Karpas-422 (cell line): ENCODE results near the gene ARL6IP6. TPM values are rescaled to one million over a fixed set of nuclear protein-coding genes. Genes with fewer than 3 reads are reported as not detected.
A peak's percentile ranks its signal among the peaks of the same experiment; 100 is the strongest.

ENCODE experiments used
- DNase-seq: peaks from one replicate; pipeline ENCODE4 v3.0.0-alpha.2; 2015
- H2AFZ ChIP-seq: fragments of 200-600 bp; sonication (generic); 2 replicates; pipeline ENCODE4 v1.6.1; 2014; ENCODE audit warnings: antibody characterized with exemption, low read length, mixed read lengths
- H3K27ac ChIP-seq: fragments of 200-600 bp; sonication (generic); 2 replicates; pipeline ENCODE4 v1.5.1; 2014; ENCODE audit warnings: mild to moderate bottlenecking, low read length, moderate library complexity
- H3K27me3 ChIP-seq: fragments of 200-600 bp; sonication (generic); 2 replicates; pipeline ENCODE4 v1.6.1; 2014; ENCODE audit warnings: low read length, mixed read lengths
- H3K36me3 ChIP-seq: fragments of 200-600 bp; sonication (generic); 2 replicates; pipeline ENCODE4 v1.6.1; 2014; ENCODE audit warnings: low read length, mixed read lengths; ENCODE audit not compliant: insufficient read depth
- H3K4me1 ChIP-seq: fragments of 200-600 bp; sonication (generic); 2 replicates; pipeline ENCODE4 v1.6.1; 2014; ENCODE audit warnings: mild to moderate bottlenecking, low read length, mixed read lengths
- H3K4me2 ChIP-seq: fragments of 200-600 bp; sonication (generic); 2 replicates; pipeline ENCODE4 v1.6.1; 2014; ENCODE audit warnings: low read length, low read depth, mild to moderate bottlenecking; ENCODE audit not compliant: poor library complexity, severe bottlenecking
- H3K4me3 ChIP-seq: fragments of 200-600 bp; sonication (generic); 2 replicates; pipeline ENCODE4 v1.5.1; 2014; ENCODE audit warnings: mild to moderate bottlenecking, antibody characterized with exemption, low read length, mixed read lengths
- H3K79me2 ChIP-seq: fragments of 200-600 bp; sonication (generic); 2 replicates; pipeline ENCODE4 v1.6.1; 2014; ENCODE audit warnings: mild to moderate bottlenecking, low read length, mixed read lengths
- H3K9ac ChIP-seq: fragments of 200-600 bp; sonication (generic); 2 replicates; pipeline ENCODE4 v1.6.0; 2014; ENCODE audit warnings: low read length
- H3K9me2 ChIP-seq: fragments of 200-600 bp; sonication (generic), shearing (Covaris generic); replicated peaks from 2 replicates; pipeline ENCODE4 v1.6.0; 2014; ENCODE audit warnings: mild to moderate bottlenecking, low read length, moderate library complexity; ENCODE audit not compliant: insufficient read depth
- H3K9me3 ChIP-seq: fragments of 300-700, 200-600 bp; sonication (generic); 2 replicates; pipeline ENCODE4 v1.6.1; 2014; ENCODE audit warnings: low read length, mixed read lengths
- H4K20me1 ChIP-seq: fragments of 200-600 bp; sonication (generic); 2 replicates; pipeline ENCODE4 v1.6.1; 2014; ENCODE audit warnings: mild to moderate bottlenecking, antibody characterized with exemption, low read length, low read depth; ENCODE audit not compliant: insufficient read depth
- total RNA-seq: library from RNA; depleted of rRNA; stranded (reverse); fragments of >200 nt; shearing (Covaris generic); gene quantifications from 2 replicates; pipeline ENCODE4 v1.2.3, GENCODE V29; 2014; ENCODE audit warnings: low replicate concordance

The ARL6IP6 gene
- total RNA-seq, 1 experiment from 2014 or later: 69.7 TPM

- H3K4me2 ChIP-seq: no peak overlapping the region
- H3K9me2 ChIP-seq: no peaks in the 10 kb centered on the region
- no peaks in the 10 kb centered on the region for H4K20me1 ChIP-seq
- no peak for DNase-seq
- H3K4me1 ChIP-seq: no peaks in the 10 kb centered on the region
- H2AFZ ChIP-seq: no peak overlapping the region
- H3K36me3 ChIP-seq: no peaks in the 10 kb centered on the region
- no peak overlapping the region for H3K27ac ChIP-seq
- no peaks in the 10 kb centered on the region for H3K79me2 ChIP-seq
- H3K27me3 ChIP-seq: no peaks in the 10 kb centered on the region
- no peaks in the 10 kb centered on the region for H3K9me3 ChIP-seq
- no peak overlapping the region for H3K9ac ChIP-seq
- no peak overlapping the region for H3K4me3 ChIP-seq
These were observed 63.8 kb downstream of the ARL6IP6 start for GRCh38 chr2:152782171-152782570.

GRCh38 chr2:152790883-152791282 is 72.5 kb downstream of the ARL6IP6 start:
- DNase-seq: no peak
- no peak overlapping the region for H3K4me3 ChIP-seq
- no peak overlapping the region for H3K27ac ChIP-seq
- H3K36me3 ChIP-seq: no peaks in the 10 kb centered on the region
- no peaks in the 10 kb centered on the region for H4K20me1 ChIP-seq
- H3K9me3 ChIP-seq: no peaks in the 10 kb centered on the region
- H3K4me1 ChIP-seq: no peaks in the 10 kb centered on the region
- H3K9ac ChIP-seq: no peak overlapping the region
- no peak overlapping the region for H3K4me2 ChIP-seq
- no peaks in the 10 kb centered on the region for H3K79me2 ChIP-seq
- no peak overlapping the region for H2AFZ ChIP-seq
- H3K27me3 ChIP-seq: no peaks in the 10 kb centered on the region
- H3K9me2 ChIP-seq: no peaks in the 10 kb centered on the region

DNA sequence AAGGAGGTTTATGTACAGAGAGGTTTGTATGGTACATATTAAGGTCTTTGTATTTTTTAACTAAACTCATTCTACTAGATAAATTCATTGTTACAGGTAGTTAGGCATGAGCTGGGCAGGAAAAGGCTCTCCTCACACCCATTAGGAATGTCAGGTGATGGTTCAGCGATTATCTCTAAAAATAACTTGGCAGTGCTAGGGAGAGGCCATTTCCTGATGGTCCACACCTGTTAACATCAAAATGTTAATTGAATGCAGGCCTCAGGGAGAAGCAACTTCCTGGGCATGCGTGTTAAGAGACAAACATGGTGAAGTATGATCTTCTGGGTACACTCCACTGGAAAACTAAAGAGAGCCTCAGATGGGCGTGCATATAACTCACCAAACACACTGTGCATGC is 73.6 kb downstream of the ARL6IP6 start:
- Histone ChIP-seq H4K20me1 (no peaks in the 10 kb centered on the region), H3K27ac (no peak overlapping the region), H3K79me2 (no peaks in the 10 kb centered on the region), H2AFZ (no peak overlapping the region), H3K9me3 (no peaks in the 10 kb centered on the region), H3K9ac (no peak overlapping the region), H3K27me3 (no peaks in the 10 kb centered on the region), H3K36me3 (no peaks in the 10 kb centered on the region), H3K4me3 (no peak overlapping the region), H3K4me2 (no peak overlapping the region), H3K4me1 (no peaks in the 10 kb centered on the region), H3K9me2 (no peaks in the 10 kb centered on the region)
- DNase-seq: no peak

DNA sequence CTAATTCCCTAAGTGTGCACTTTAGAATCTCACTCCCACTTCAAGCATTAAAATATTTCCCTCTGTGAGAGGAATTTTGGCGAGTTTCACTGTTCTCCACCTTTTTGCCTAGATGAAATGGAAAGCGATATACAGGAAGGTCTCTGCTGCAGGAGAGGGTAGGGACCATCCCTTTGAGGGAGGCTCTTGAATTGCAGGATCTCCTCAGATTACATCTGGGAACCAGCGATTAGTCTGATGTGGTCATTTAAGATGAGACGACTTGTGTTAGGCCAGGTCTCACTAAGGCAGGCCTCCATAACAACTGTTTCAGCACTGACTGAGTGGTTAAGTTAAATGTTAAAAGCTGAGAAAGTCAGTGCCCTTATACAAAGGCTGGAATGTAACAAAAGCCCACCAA is 74.6 kb downstream of the ARL6IP6 start:
- H3K27me3 ChIP-seq: no peaks in the 10 kb centered on the region
- no peak overlapping the region for H3K27ac ChIP-seq
- no peaks in the 10 kb centered on the region for H3K9me3 ChIP-seq
- H3K36me3 ChIP-seq: no peaks in the 10 kb centered on the region
- H3K9me2 ChIP-seq: no peaks in the 10 kb centered on the region
- H3K4me2 ChIP-seq: no peak overlapping the region
- H2AFZ ChIP-seq: no peak overlapping the region
- H3K9ac ChIP-seq: no peak overlapping the region
- no peaks in the 10 kb centered on the region for H3K4me1 ChIP-seq
- no peak overlapping the region for H3K4me3 ChIP-seq
- no peak for DNase-seq
- H3K79me2 ChIP-seq: no peaks in the 10 kb centered on the region
- no peaks in the 10 kb centered on the region for H4K20me1 ChIP-seq

GRCh38 chr2:152796941-152797340 is 78.5 kb downstream of the ARL6IP6 start:
- Histone ChIP-seq H3K4me3 (no peak overlapping the region), H3K9me3 (no peaks in the 10 kb centered on the region), H3K4me1 (no peaks in the 10 kb centered on the region), H3K27me3 (no peaks in the 10 kb centered on the region), H3K9ac (no peak overlapping the region), H3K4me2 (no peak overlapping the region), H3K36me3 (no peaks in the 10 kb centered on the region), H4K20me1 (no peaks in the 10 kb centered on the region), H2AFZ (no peak overlapping the region), H3K79me2 (no peaks in the 10 kb centered on the region), H3K9me2 (no peaks in the 10 kb centered on the region), H3K27ac (no peak overlapping the region)
- DNase-seq: no peak

GRCh38 chr2:152804687-152805408 is 86.4 kb downstream of the ARL6IP6 start:
- no peak overlapping the region for H3K4me3 ChIP-seq
- H3K27ac ChIP-seq: no peak overlapping the region
- no peak overlapping the region for H2AFZ ChIP-seq
- H3K9me3 ChIP-seq: no peaks in the 10 kb centered on the region
- no peaks in the 10 kb centered on the region for H3K27me3 ChIP-seq
- H3K9ac ChIP-seq: no peak overlapping the region
- H3K4me2 ChIP-seq: no peak overlapping the region
- DNase-seq: no peak
- no peaks in the 10 kb centered on the region for H3K36me3 ChIP-seq
- no peaks in the 10 kb centered on the region for H3K79me2 ChIP-seq
- H4K20me1 ChIP-seq: no peaks in the 10 kb centered on the region
- no peaks in the 10 kb centered on the region for H3K9me2 ChIP-seq
- no peaks in the 10 kb centered on the region for H3K4me1 ChIP-seq

GRCh38 chr2:152811916-152812315 is 93.5 kb downstream of the ARL6IP6 start:
- Histone ChIP-seq H3K9me3 (peaks cover 16% of the 10 kb centered on the region), H3K27me3 (0 out of 2 replicates have a peak, but pooled peaks cover 2% of the 10 kb centered on the region), H3K4me1 (no peaks in the 10 kb centered on the region), H2AFZ (no peak overlapping the region), H3K79me2 (no peaks in the 10 kb centered on the region), H3K36me3 (no peaks in the 10 kb centered on the region), H3K9me2 (no peaks in the 10 kb centered on the region), H3K4me3 (no peak overlapping the region), H3K9ac (no peak overlapping the region), H3K27ac (no peak overlapping the region), H4K20me1 (no peaks in the 10 kb centered on the region), H3K4me2 (no peak overlapping the region)
- peak; percentile 59 for DNase-seq
